ENCODE data around the gene FOXN3.

DNA sequence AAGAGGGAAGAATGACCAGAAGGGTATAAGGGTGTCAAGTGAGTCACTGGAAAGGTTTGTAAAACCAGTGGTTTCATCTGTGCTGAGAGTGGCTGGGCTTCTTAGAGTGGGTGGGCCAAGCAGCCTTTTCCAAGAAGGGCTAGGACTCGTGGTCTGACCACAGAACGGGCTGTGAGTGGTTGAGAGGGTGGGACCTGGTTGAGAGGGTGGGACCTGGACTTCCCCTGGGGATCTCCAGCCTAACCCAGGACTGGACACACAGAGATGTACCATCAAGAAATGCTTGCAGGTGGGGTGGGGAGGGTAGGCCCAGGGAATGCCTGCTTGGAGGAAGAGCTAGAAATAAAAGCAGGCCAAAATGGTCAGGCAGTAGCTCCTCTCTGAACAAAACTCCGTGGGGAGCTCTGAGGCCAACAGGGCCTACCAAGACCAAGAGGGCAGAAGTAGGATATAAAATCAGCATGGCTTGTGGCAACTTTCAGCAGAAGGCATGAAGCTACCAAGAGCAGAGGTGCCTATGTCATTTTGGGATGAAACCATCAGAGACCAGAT lies 140.5 kb downstream of the FOXN3 start:
- TF ChIP-seq POLR2AphosphoS5 (IDR thresholded peaks at IDR 0.05; ENCODE audit: low read depth): no peak
- no peak for TF ChIP-seq CTCF (conservative IDR thresholded peaks at IDR 0.05; ENCODE audit: low read depth in 2 of 2)
- TF ChIP-seq, protein P1, sequence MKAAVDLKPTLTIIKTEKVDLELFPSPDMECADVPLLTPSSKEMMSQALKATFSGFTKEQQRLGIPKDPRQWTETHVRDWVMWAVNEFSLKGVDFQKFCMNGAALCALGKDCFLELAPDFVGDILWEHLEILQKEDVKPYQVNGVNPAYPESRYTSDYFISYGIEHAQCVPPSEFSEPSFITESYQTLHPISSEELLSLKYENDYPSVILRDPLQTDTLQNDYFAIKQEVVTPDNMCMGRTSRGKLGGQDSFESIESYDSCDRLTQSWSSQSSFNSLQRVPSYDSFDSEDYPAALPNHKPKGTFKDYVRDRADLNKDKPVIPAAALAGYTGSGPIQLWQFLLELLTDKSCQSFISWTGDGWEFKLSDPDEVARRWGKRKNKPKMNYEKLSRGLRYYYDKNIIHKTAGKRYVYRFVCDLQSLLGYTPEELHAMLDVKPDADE (IDR thresholded peaks at IDR 0.05): no peak
- no peak for TF ChIP-seq ZNF331 (CRISPR knock-in tag; IDR thresholded peaks at IDR 0.05; ENCODE audit: low read depth)
- no peak for TF ChIP-seq EZH2 (IDR thresholded peaks at IDR 0.05; ENCODE audit: low read depth, unreplicated experiment)
- no peak for TF ChIP-seq EZH2phosphoT487 (IDR thresholded peaks at IDR 0.05; ENCODE audit: unreplicated experiment)
- TF ChIP-seq, protein P2, sequence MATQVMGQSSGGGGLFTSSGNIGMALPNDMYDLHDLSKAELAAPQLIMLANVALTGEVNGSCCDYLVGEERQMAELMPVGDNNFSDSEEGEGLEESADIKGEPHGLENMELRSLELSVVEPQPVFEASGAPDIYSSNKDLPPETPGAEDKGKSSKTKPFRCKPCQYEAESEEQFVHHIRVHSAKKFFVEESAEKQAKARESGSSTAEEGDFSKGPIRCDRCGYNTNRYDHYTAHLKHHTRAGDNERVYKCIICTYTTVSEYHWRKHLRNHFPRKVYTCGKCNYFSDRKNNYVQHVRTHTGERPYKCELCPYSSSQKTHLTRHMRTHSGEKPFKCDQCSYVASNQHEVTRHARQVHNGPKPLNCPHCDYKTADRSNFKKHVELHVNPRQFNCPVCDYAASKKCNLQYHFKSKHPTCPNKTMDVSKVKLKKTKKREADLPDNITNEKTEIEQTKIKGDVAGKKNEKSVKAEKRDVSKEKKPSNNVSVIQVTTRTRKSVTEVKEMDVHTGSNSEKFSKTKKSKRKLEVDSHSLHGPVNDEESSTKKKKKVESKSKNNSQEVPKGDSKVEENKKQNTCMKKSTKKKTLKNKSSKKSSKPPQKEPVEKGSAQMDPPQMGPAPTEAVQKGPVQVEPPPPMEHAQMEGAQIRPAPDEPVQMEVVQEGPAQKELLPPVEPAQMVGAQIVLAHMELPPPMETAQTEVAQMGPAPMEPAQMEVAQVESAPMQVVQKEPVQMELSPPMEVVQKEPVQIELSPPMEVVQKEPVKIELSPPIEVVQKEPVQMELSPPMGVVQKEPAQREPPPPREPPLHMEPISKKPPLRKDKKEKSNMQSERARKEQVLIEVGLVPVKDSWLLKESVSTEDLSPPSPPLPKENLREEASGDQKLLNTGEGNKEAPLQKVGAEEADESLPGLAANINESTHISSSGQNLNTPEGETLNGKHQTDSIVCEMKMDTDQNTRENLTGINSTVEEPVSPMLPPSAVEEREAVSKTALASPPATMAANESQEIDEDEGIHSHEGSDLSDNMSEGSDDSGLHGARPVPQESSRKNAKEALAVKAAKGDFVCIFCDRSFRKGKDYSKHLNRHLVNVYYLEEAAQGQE (IDR thresholded peaks at IDR 0.05; ENCODE audit: unreplicated experiment): no peak
- no peak for TF ChIP-seq NANOG (IDR thresholded peaks at IDR 0.05; ENCODE audit: borderline replicate concordance)
- no peak for TF ChIP-seq CREB1 (CRISPR knock-in tag; IDR thresholded peaks at IDR 0.05; ENCODE audit: low read depth)

Data from GM23338 (cell line).